ENCODE results near the gene TM6SF1.
"Not testable (repeated sequence)": the region's sequence is repeated elsewhere in the genome, so short reads cannot be mapped to it uniquely, and the experiment has no call there.

DNA sequence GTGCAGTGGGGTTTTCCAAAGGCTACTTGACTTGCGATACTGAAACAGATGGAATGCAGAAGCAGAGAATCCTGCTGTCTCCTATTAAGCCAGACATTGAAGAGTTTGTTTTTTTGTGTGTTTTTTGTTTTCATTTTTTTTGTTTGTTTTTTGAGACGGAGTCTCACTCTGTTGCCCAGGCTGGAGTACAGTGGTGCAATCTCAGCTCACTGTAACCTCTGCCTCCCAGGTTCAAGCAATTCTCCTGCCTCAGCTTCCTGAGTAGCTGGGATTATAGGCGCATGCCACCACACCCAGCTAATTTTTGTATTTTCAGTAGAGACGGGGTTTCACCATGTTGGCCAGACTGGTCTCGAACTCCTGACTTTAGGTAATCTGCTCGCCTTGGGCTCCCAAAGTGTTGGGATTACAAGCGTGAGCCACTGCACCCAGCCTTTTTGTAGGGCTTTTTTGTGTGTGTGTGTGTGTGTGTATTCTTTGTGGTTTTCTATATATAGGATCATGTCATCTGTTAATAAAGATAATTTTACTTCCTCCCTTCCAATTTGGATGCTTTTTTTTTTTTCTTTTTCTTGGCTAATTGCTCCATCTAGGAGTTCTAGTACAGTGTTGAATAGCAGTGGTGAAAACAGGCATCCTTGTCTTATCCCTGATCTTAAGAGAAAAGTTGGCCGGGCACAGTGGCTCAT lies 21.4 kb upstream of the TM6SF1 start:
- TF ChIP-seq BHLHE40 (IDR thresholded peaks at IDR 0.05; ENCODE audit: borderline replicate concordance); ARNT (IDR thresholded peaks at IDR 0.05); SUZ12 (IDR thresholded peaks at IDR 0.05); ELF4 (IDR thresholded peaks at IDR 0.05); FOXA1 (IDR thresholded peaks at IDR 0.05); FOXM1 (IDR thresholded peaks at IDR 0.05; ENCODE audit: borderline replicate concordance); TARDBP (IDR thresholded peaks at IDR 0.05): not testable (repeated sequence)
- TF ChIP-seq, protein P1, sequence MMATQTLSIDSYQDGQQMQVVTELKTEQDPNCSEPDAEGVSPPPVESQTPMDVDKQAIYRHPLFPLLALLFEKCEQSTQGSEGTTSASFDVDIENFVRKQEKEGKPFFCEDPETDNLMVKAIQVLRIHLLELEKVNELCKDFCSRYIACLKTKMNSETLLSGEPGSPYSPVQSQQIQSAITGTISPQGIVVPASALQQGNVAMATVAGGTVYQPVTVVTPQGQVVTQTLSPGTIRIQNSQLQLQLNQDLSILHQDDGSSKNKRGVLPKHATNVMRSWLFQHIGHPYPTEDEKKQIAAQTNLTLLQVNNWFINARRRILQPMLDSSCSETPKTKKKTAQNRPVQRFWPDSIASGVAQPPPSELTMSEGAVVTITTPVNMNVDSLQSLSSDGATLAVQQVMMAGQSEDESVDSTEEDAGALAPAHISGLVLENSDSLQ (IDR thresholded peaks at IDR 0.05) = not testable (repeated sequence)

Measured in HEK293T (cell line).